NCI-H510A (cell line): Measurements from ENCODE around the gene C6orf89.
"Not testable (repeated sequence)": the region's sequence is repeated elsewhere in the genome, so short reads cannot be mapped to it uniquely, and the experiment has no call there.

ENCODE experiments used
- DNase-seq: peaks from one replicate; lab custom pipeline; 2025; lab: John Stamatoyannopoulos, UW

C6orf89 gene

GRCh38 chr6:36924131-36924530, 38.4 kb downstream of the C6orf89 start:
- no peak for DNase-seq

GRCh38 chr6:36924778-36925374, 39.1 kb downstream of the C6orf89 start:
- no peak for DNase-seq

- DNase-seq = no peak
Observed at GRCh38 chr6:36925809-36926208, 40.1 kb downstream of the C6orf89 start.

GRCh38 chr6:36926708-36927513, 41.2 kb downstream of the C6orf89 start:
- DNase-seq = no peak

- no peak for DNase-seq
Observed at GRCh38 chr6:36927691-36928546, 42.2 kb downstream of the C6orf89 start.

- no peak for DNase-seq
Observed at GRCh38 chr6:36928547-36928918, 42.8 kb downstream of the C6orf89 start.

- no peak for DNase-seq
Observed at GRCh38 chr6:36929152-36929551, 43.4 kb downstream of the C6orf89 start.

- no peak for DNase-seq
Observed at GRCh38 chr6:36929607-36930006, 43.9 kb downstream of the C6orf89 start.

GRCh38 chr6:36930483-36930882, 44.7 kb downstream of the C6orf89 start:
- DNase-seq = no peak

- DNase-seq = no peak
Observed at GRCh38 chr6:36933102-36933501, 47.4 kb downstream of the C6orf89 start.

- no peak for DNase-seq
Observed at GRCh38 chr6:36933519-36933918, 47.8 kb downstream of the C6orf89 start.

- DNase-seq = no peak
Observed at GRCh38 chr6:36934901-36935300, 49.1 kb downstream of the C6orf89 start.

- no peak for DNase-seq
Observed at GRCh38 chr6:36936824-36937223, 51.1 kb downstream of the C6orf89 start.

GRCh38 chr6:36937896-36938295, 52.1 kb downstream of the C6orf89 start:
- no peak for DNase-seq

- no peak for DNase-seq
Observed at GRCh38 chr6:36938536-36938935, 52.8 kb downstream of the C6orf89 start.

GRCh38 chr6:36939005-36939404, 53.3 kb downstream of the C6orf89 start:
- DNase-seq = not testable (repeated sequence)

- no peak for DNase-seq
Observed at GRCh38 chr6:36940027-36940426, 54.3 kb downstream of the C6orf89 start.

GRCh38 chr6:36941561-36941960, 55.8 kb downstream of the C6orf89 start:
- not testable (repeated sequence) for DNase-seq

GRCh38 chr6:36942329-36942728, 56.6 kb downstream of the C6orf89 start:
- not testable (repeated sequence) for DNase-seq

GRCh38 chr6:36944650-36945049, 58.9 kb downstream of the C6orf89 start:
- no peak for DNase-seq

GRCh38 chr6:36945301-36945700, 59.5 kb downstream of the C6orf89 start:
- no peak for DNase-seq

GRCh38 chr6:36946526-36946925, 60.8 kb downstream of the C6orf89 start:
- no peak for DNase-seq
